Activated CD4-positive, alpha-beta memory T cell treated with anti-CD3 and anti-CD28 coated beads for 36 hours (primary cell): ENCODE data around the gene EXD3. TPM values are rescaled to one million over a fixed set of nuclear protein-coding genes. Genes with fewer than 3 reads are reported as not detected.

ENCODE experiments used
- CTCF ChIA-PET: fragments of 350-600 bp; sonication (Branson Sonifier 250); formaldehyde crosslinking; loops from one replicate; lab custom pipeline; 2021; ENCODE audit warnings: antibody characterized with exemption, inconsistent platforms; lab: Charles Lee
- POLR2A ChIA-PET: fragments of 350-600 bp; sonication (Branson Sonifier 250); formaldehyde crosslinking; loops from one replicate; lab custom pipeline; 2021; ENCODE audit warnings: antibody characterized with exemption; lab: Charles Lee
- DNase-seq: peaks from one replicate; pipeline ENCODE4 v3.0.0-alpha.2; 2020
- H3K27ac Mint-ChIP-seq: one replicate; pipeline ENCODE4 v1.8.0; 2021; ENCODE audit warnings: mixed read lengths
- H3K27me3 Mint-ChIP-seq: one replicate; pipeline ENCODE4 v1.8.0; 2021; ENCODE audit warnings: mixed read lengths
- H3K36me3 Mint-ChIP-seq: one replicate; pipeline ENCODE4 v1.8.0; 2021; ENCODE audit warnings: mixed read lengths
- H3K4me1 Mint-ChIP-seq: one replicate; pipeline ENCODE4 v1.8.0; 2021; ENCODE audit warnings: low read depth, mixed read lengths
- H3K4me3 Mint-ChIP-seq: one replicate; pipeline ENCODE4 v1.8.0; 2021; ENCODE audit warnings: mild to moderate bottlenecking, mixed read lengths
- H3K9me3 Mint-ChIP-seq: one replicate; pipeline ENCODE4 v1.8.0; 2021; ENCODE audit warnings: mixed read lengths
- intact Hi-C: fragments of 100-400 bp; cut with micrococcal nuclease; formaldehyde crosslinking; loops from one replicate; pipeline ENCODE4 v1.15.1; 2023
- total RNA-seq, 2 experiments: library from RNA; stranded (reverse); gene quantifications; one replicate each; pipeline ENCODE4 v1.2.3, GENCODE V29; 2021

The EXD3 gene
- total RNA-seq, 2 experiments from 2014 or later, result 13.5 to 13.6 TPM

DNA sequence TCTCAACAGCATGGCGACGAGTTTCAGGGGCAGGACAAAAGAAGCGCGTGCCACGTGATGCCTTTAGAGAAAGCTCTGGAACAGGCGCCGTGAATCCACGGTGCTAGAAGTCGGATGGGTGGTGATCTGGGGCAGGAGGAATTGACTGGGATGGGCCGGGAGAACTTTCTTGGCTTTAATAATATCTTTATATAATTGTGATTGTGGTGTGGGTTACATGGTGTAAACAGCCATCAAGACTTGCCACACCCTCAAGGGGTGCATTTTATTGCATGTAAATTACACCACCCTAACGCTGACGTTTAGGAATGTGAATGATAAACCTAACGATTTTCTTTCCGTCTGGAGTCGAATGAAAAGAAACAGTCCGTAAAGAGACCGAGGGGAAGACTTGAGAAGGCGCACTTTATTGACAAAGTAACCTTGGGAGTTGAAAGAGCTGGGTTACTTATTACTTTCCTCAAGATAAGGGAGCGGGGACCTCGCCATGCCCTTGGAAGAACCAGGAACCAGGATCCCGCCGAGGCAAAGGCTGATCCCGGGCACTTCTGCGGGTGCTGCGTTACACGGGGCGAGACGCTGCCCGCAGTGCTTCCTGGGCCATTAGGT, 129.4 kb downstream of the EXD3 start:
- Mint-ChIP-seq H3K27me3 (peaks cover 25% of the 10 kb centered on the region), H3K27ac (no peak overlapping the region), H3K4me1 (peaks cover 4% of the 10 kb centered on the region), H3K9me3 (no peaks in the 10 kb centered on the region), H3K36me3 (no peaks in the 10 kb centered on the region), H3K4me3 (no peak overlapping the region)
- POLR2A ChIA-PET, result no interaction called here
- DNase-seq, result no peak
- intact Hi-C loops, result loop anchor here (10.0 kb wide), 1 partner anchor 241 kb away; no protein-coding TSS in a partner anchor
- CTCF ChIA-PET, result interaction anchor here (0.8 to 2.1 kb wide), 5 partner anchors 8 to 150 kb away, joined by 3 to 5 read pairs (median 3); partner anchors contain the start of genes EXD3 and NRARP

DNA sequence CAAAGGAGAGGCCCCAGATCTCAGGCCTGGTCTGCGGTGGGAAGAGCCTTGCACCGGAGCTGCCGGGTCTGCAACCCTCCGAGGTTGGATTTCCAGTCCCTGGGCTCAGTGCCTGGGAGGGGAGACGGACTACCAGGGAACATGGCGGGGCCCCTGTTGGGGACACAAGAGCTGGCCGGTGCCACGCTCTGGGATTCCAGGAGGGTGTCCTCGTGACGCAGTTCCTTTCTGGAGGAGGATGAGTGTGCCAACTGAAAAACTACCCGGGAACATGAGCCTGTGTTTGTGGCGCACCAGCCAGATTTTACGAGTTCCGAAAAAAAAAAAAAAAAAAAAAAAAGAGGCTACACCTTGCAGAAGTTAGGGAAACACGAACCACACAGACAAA, 129.9 kb downstream of the EXD3 start:
- intact Hi-C loops, result loop anchor here (10.0 kb wide), 1 partner anchor 242 kb away; no protein-coding TSS in a partner anchor
- H3K4me1 Mint-ChIP-seq, result peaks cover 4% of the 10 kb centered on the region
- H3K36me3 Mint-ChIP-seq, result no peaks in the 10 kb centered on the region
- no peak overlapping the region for H3K4me3 Mint-ChIP-seq
- H3K27me3 Mint-ChIP-seq, result peaks cover 23% of the 10 kb centered on the region
- CTCF ChIA-PET, result interaction anchor here (1.2 to 2.1 kb wide), 2 partner anchors 130 to 151 kb away, joined by 3 to 5 read pairs; partner anchors contain the start of gene EXD3
- POLR2A ChIA-PET, result no interaction called here
- H3K9me3 Mint-ChIP-seq, result no peaks in the 10 kb centered on the region
- no peak for DNase-seq
- no peak overlapping the region for H3K27ac Mint-ChIP-seq

DNA sequence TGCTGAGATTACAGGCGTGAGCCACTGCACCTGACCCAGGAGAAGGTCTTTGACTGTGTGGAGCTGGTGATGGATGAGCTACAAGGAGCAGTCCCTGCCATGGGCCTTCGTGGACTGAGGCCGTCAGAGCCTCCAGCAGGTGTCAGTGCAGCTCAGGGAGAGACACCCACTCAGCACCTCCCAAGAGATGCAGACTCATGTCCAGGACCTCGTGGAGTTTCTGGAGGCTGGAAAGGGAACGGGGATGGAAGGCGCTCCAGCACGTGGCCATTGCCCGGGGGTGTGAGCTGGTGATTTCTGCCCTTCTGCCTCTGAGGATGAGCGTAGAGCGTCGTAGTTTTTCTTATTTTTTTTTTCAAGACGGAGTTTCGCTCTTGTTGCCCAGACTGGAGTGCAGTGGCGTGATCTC, 136.0 kb downstream of the EXD3 start:
- Mint-ChIP-seq H3K9me3 (no peaks in the 10 kb centered on the region), H3K4me1 (no peaks in the 10 kb centered on the region), H3K27ac (peak overlapping the region; percentile 24), H3K36me3 (no peaks in the 10 kb centered on the region), H3K4me3 (no peak overlapping the region), H3K27me3 (peaks cover 4% of the 10 kb centered on the region)
- intact Hi-C loops, result no loop called here
- ChIA-PET CTCF (interaction anchor here (0.6 to 1.3 kb wide), 7 partner anchors 15 to 342 kb away, joined by 3 to 7 read pairs (median 4); partner anchors contain the start of gene NRARP), POLR2A (no interaction called here)
- peak; percentile 49 for DNase-seq

DNA sequence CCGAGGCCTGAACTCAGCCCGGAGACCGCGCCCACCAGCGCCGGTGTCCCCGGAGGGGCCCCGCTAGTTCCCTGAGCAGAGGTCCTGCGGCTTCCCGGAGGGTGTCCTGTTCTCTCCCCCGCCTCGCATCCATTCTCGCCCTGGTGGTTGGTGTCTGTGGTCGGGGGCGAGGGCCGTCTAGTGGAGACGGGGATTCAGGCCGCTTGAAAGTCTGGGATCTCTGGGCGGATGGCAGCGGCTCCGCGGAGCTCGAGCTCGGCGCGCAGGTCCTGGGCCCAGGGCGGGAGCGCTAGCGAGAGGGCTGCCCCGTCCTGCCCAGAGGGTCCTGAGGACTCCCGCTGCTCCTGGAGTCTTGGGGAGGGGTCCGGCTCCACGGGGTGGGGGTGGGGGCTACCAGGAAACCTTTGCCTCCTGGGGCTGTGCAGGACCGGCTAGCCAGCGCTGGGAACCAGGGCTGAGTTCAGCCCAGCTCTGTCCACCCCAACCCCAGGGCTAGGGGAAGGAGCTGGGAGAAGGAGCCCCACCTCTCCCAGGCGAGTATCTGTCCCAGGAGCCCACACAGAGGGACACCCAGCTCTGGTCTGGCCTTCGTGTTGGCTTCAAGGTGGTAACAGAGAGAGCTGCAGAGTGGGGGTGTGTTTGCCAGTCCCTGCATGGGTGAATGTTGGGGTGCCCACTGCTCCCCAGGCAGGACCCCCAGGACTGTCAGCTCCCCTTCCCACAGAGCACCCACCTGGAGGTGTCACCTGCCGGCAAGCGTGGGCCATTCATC, 141.4 kb downstream of the EXD3 start:
- ChIA-PET CTCF (interaction anchor here (0.6 kb wide), 1 partner anchor 107 kb away, joined by 4 read pairs; no protein-coding TSS in a partner anchor), POLR2A (no interaction called here)
- H3K4me1 Mint-ChIP-seq, result peaks cover 7% of the 10 kb centered on the region
- no peak overlapping the region for H3K4me3 Mint-ChIP-seq
- H3K27ac Mint-ChIP-seq, result no peak overlapping the region
- DNase-seq, result no peak
- no peaks in the 10 kb centered on the region for H3K27me3 Mint-ChIP-seq
- no peaks in the 10 kb centered on the region for H3K36me3 Mint-ChIP-seq
- no peaks in the 10 kb centered on the region for H3K9me3 Mint-ChIP-seq
- intact Hi-C loops, result no loop called here

DNA sequence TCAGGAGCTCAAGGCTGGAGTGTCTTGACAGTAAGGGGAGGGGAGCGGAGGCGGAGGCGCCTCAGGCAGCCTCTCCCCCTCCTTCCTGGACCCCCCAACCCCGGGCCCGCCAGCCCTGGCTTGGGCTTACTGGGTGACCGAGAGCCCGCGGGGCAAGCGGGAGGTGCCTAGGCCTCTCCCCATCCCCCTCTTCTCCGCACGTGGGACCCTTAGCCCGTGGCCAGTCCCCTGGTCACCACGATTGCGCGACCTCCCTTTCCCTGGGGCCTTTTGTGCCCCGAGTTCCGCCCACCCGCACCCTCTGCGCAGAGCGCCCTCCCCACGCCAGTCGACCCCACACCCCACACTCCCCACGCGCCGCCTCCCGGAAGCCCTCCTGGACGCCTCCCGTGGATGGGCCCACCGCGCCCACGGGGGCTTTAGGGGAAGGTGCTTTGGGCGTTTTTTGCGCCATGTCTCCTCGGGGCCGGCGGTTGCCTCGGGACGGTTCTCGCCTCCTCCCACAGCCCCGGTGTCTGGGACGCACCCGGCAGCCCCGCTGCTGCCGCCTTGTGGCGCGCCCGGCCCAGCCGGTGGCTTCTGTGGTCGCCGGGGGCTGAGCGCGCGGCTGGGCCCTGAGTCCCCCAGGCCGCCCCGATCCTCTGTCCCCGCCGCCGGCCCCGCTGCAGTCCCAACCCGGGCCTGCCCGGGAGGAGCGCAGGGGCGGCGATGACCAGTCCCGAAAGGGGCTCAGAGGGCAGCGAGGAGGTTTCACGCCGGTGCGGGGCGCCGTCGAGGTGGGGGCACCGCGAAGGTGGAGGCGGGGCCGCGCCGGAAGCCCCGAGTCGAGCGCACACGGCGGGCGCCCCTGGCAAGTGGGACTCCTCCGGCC, 142.3 kb downstream of the EXD3 start:
- Mint-ChIP-seq H3K36me3 (no peaks in the 10 kb centered on the region), H3K4me1 (peaks cover 8% of the 10 kb centered on the region), H3K9me3 (no peaks in the 10 kb centered on the region), H3K27ac (no peak overlapping the region), H3K4me3 (no peak overlapping the region), H3K27me3 (no peaks in the 10 kb centered on the region)
- POLR2A ChIA-PET, result no interaction called here
- intact Hi-C loops, result no loop called here
- CTCF ChIA-PET, result no interaction called here
- DNase-seq, result no peak

DNA sequence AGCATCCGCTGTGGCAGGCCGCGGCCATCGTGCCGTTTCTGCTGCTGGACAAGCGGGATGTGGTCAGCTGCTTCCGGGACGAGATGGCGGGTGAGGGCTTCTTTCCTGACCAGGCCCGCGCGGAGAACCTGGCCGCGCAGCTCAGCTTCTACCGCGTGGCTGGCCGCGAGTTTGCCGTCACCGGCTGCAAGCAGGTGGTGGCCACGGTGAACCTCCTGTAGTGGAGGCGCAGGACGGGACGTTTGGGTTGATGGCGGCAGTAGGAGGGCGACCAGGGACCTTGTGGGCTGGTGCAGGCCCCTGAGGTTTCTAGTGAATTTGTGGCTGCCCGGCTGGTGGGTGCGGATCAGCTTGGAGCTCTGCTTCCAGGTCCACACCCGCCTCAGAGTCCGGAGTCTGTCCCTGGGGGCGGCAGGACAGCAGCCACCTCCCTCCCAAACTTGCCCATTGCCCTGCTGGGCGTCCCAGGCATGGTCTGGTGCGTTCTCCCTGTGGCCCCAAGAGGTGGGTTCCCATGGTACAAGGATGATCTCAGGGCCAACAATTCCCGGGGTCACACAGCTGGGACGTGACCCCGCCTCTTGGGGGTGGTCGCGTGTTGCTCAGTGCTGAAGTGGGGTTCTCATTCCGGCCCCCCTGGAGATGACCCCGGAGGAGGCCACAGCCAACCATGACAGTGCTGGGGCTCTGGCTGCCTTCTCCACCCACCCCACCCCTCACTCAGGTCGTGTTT, 143.1 kb downstream of the EXD3 start:
- Mint-ChIP-seq H3K4me1 (peaks cover 8% of the 10 kb centered on the region), H3K36me3 (no peaks in the 10 kb centered on the region), H3K4me3 (no peak overlapping the region), H3K27me3 (no peaks in the 10 kb centered on the region), H3K27ac (no peak overlapping the region), H3K9me3 (no peaks in the 10 kb centered on the region)
- POLR2A ChIA-PET, result no interaction called here
- CTCF ChIA-PET, result no interaction called here
- intact Hi-C loops, result no loop called here
- no peak for DNase-seq

DNA sequence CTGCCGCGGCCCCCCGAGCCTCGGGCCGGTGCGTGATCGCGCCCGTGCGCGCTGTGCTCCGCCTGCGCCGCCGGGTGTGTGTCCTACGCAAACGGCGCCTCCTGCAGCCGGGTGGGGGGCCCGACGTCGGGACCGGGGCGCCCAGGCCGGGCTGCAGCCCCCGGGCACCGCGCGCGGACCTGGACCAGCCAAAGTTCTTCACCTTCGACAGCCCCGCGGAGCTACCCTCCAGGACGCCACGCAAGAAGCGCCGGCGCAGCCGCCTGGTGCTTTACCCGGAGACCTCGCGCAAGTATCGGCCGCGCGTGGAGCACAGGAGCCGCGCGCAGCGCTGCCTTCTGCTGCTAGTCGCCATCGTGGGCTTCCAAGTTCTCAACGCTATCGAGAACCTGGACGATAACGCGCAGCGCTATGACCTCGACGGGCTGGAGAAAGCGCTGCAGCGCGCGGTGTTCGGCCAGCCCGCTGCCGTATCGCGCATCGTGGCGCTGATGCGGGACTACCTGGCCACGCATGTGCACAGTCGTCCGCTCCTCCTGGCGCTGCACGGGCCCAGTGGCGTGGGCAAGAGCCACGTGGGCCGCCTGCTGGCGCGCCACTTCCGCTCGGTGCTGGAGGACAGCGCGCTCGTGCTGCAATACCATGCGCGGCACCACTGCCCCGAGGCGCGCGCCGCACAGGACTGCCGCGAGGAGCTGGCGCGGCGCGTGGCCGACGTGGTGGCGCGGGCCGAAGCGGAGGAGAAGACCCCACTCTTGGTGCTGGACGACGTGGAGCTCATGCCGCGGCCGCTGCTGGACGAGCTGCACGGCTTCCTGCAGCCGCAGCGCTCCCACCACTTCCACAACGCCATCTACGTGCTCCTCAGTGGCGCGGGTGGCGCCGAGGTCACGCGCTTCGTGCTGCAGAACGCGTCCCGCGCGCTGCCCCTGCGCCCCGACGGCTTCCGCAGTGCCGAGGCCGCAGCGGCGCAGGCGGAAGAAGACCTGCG, 143.9 kb downstream of the EXD3 start:
- no peaks in the 10 kb centered on the region for H3K27me3 Mint-ChIP-seq
- peaks cover 8% of the 10 kb centered on the region for H3K4me1 Mint-ChIP-seq
- H3K9me3 Mint-ChIP-seq, result no peaks in the 10 kb centered on the region
- ChIA-PET CTCF (no interaction called here), POLR2A (no interaction called here)
- no peaks in the 10 kb centered on the region for H3K36me3 Mint-ChIP-seq
- H3K4me3 Mint-ChIP-seq, result no peak overlapping the region
- intact Hi-C loops, result no loop called here
- DNase-seq, result no peak
- H3K27ac Mint-ChIP-seq, result no peak overlapping the region

DNA sequence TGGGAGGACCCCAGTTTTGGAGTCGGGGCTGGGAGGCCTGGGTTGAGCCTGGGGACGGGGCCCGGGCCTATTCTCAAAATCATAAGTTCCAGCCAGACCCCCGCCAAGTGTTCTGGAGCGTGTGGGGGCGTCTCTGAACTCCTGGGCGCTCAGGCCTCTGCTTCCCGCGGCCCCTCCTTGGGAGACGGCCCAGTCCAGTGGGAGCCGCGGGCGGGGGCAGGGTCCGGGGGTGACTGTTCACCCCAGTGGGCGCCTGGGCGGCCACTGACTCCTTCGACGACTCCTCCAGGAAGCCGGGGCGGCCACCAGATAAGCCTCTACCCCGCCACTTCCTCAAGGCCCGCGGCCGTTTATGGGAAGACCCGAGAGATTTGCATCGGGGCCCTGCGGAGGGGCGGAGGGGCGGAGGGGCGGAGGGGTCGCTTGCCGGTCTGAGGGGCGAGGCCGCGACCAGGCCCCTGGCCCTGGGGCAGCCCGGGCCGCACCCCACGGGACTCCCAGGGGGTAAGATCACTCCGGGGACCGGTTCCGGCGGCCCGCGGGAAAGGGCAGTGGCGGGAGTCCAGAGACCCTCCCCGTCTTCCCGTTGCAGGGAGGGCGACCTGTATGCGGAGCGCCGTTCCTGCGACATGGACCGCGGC, 144.8 kb downstream of the EXD3 start:
- Mint-ChIP-seq H3K27me3 (no peaks in the 10 kb centered on the region), H3K27ac (peak overlapping the region; percentile 46), H3K36me3 (no peaks in the 10 kb centered on the region), H3K4me1 (peaks cover 8% of the 10 kb centered on the region), H3K9me3 (no peaks in the 10 kb centered on the region), H3K4me3 (peak overlapping the region; percentile 75)
- ChIA-PET POLR2A (no interaction called here), CTCF (interaction anchor here (1.0 kb wide), 1 partner anchor 41 kb away, joined by 4 read pairs; no protein-coding TSS in a partner anchor)
- intact Hi-C loops, result no loop called here
- no peak for DNase-seq

DNA sequence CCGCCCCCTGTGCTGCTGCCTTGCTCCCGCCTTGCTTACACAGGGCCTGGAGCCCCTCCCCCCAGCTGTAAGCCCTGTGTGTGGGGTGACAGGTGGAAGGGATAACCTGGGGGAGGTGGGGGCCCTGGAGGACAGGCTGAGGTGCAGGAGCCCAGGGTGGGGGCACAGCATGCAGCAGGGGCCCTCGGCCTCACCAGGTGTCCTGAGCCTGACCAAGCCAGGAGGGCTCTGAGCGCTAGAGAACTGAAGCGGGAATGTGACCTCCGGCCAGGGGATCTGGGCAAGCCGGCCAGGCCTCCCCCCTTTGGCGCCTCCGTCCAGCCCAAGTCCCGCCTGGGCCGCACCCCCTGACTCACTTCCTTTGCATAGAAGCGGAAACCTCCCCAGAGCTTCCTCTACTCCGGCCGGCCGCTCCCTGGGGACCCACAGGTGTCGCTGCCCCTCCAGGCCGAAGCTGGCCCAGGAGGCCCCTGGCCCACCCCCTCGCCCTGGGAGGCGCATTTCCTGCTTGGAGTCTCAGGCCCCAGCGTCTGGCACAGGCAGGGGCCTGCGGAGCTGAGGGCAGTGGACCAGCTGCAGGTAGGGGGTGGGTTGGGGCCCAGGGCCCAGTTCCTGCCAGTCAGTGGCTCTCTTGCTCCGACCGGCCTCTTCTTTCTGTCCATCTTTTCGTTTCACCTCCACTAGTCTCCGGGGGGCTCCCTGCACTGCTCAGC, 145.5 kb downstream of the EXD3 start, which contains the start of gene TOR4A:
TSS of gene TOR4A (plus strand) at position 398 of the 713 bp plus-strand sequence. CDS start 964 bp downstream, outside the sequence.
- ChIA-PET POLR2A (interaction anchor here (1.0 kb wide), 1 partner anchor 20 kb away, joined by 3 read pairs; no protein-coding TSS in a partner anchor), CTCF (interaction anchor here (1.0 to 1.4 kb wide), 2 partner anchors 40 to 50 kb away, joined by 3 to 4 read pairs; partner anchors contain the start of gene RNF224)
- Mint-ChIP-seq H3K9me3 (no peaks in the 10 kb centered on the region), H3K4me1 (peaks cover 8% of the 10 kb centered on the region), H3K27me3 (no peaks in the 10 kb centered on the region), H3K27ac (peak within 1 kb of the TSS; percentile 46), H3K4me3 (peak within 1 kb of the TSS; percentile 75), H3K36me3 (no peaks in the 10 kb centered on the region)
- intact Hi-C loops, result no loop called here
- peak; percentile 67 for DNase-seq
